SK-N-SH treated with all-trans-retinoic acid at 6 μM for 48 hours (cell line): Measurements from ENCODE around the gene ACOX3.

Experiments
- PPARA ChIP-seq: fragments of 250-450 bp; sonication (Bioruptor Pico); IDR thresholded peaks from 2 replicates; pipeline ENCODE4 v1.5.0; 2020; ENCODE audit warnings: mild to moderate bottlenecking, borderline replicate concordance
- ZNF70 ChIP-seq: fragments of 450-650 bp; formaldehyde crosslinking; IDR thresholded peaks from 2 replicates; pipeline ENCODE4 v1.5.0; 2020; ENCODE audit warnings: mild to moderate bottlenecking, moderate library complexity

GRCh38 chr4:8374851-8375649, 65.5 kb downstream of the ACOX3 start:
- TF ChIP-seq ZNF70 (CRISPR knock-in tag) (no peak), PPARA (CRISPR knock-in tag) (no peak)
